H1 (cell line): ENCODE data around the gene PRKG2.

ENCODE experiments used
- GABPA ChIP-seq: IDR thresholded peaks from 2 replicates; pipeline ENCODE4 v1.6.1; 2011; ENCODE audit warnings: mild to moderate bottlenecking, low read length, moderate library complexity, borderline replicate concordance; ENCODE audit not compliant: insufficient read depth
- TF ChIP-seq, protein P1 (sequence below), 3 experiments: IDR thresholded peaks; 1 replicate in 2 of 3; 2 replicates in 1 of 3; pipeline versions ENCODE4 v1.5.1 to v1.6.1; 2011; ENCODE audit warnings: low read length in 3 of 3, mild to moderate bottlenecking in 3 of 3, inconsistent platforms in 2 of 3, low read depth in 1 of 3, moderate library complexity in 1 of 3; ENCODE audit not compliant: insufficient read depth in 1 of 3; ENCODE audit errors: control extremely low read depth in 1 of 3

DNA sequence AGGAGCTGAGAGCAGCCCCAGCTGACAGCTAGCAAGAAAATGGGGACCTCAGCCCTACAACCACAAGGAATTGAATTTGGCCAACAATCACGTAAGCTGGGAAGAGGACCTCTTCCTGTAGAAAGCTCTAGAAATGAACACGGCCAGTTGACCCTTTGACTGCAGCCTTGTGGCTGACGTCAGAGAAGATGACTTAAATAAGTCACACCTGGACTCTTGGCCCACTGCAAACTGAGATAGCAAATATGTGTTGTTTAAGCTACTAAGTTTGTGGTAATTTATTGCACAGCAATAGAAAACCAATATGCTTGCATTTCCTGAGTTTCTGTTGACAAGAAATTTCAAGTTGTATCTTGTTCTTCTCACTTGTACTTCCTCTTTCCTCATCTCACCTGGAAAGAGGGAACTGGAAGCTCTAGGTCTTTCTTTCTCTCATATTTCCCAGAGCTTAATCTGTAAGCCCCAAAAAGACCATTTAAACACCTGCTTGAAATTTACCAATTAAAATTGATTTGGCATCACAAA lies 18.8 kb downstream of the PRKG2 start:
- TF ChIP-seq, protein P1, sequence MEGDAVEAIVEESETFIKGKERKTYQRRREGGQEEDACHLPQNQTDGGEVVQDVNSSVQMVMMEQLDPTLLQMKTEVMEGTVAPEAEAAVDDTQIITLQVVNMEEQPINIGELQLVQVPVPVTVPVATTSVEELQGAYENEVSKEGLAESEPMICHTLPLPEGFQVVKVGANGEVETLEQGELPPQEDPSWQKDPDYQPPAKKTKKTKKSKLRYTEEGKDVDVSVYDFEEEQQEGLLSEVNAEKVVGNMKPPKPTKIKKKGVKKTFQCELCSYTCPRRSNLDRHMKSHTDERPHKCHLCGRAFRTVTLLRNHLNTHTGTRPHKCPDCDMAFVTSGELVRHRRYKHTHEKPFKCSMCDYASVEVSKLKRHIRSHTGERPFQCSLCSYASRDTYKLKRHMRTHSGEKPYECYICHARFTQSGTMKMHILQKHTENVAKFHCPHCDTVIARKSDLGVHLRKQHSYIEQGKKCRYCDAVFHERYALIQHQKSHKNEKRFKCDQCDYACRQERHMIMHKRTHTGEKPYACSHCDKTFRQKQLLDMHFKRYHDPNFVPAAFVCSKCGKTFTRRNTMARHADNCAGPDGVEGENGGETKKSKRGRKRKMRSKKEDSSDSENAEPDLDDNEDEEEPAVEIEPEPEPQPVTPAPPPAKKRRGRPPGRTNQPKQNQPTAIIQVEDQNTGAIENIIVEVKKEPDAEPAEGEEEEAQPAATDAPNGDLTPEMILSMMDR (IDR thresholded peaks at IDR 0.05; ENCODE audit: control extremely low read depth in 1 of 3, insufficient read depth in 1 of 3, low read depth in 1 of 3, low read length in 3 of 3): no peak
- TF ChIP-seq GABPA: no peak
